Tibial nerve (tissue), 4 donors: ENCODE measurements around the gene ATXN3L. TPM values are rescaled to one million over a fixed set of nuclear protein-coding genes. Genes with fewer than 3 reads are reported as not detected.

ENCODE experiments used
- DNase-seq, 2 donors: peaks; one replicate each; pipeline ENCODE4 v3.0.0-alpha.2; 2019; ENCODE audit warnings: low spot score in 2 of 2
- H3K27ac ChIP-seq, 4 donors: fragments of 200-600 bp; sonication (generic) in 3 of 4; one replicate each; pipeline ENCODE4 v1.5.1; 2017 to 2019; ENCODE audit warnings: mild to moderate bottlenecking in 1 of 4
- H3K27me3 ChIP-seq, 2 donors: fragments of 200-600 bp; sonication (generic) in 1 of 2; one replicate each; pipeline versions ENCODE4 v1.5.1 to v1.6.0; 2017 to 2019
- H3K36me3 ChIP-seq, 3 donors: fragments of 200-600 bp; sonication (generic); one replicate each; pipeline ENCODE4 v1.5.1; 2018 to 2019
- H3K4me1 ChIP-seq, 4 donors: fragments of 200-600 bp; sonication (generic) in 3 of 4; one replicate each; pipeline ENCODE4 v1.5.1; 2017 to 2019
- H3K4me3 ChIP-seq, 4 donors: fragments of 200-600 bp; sonication (generic) in 3 of 4; one replicate each; pipeline ENCODE4 v1.5.1; 2017 to 2019; ENCODE audit warnings: mild to moderate bottlenecking in 1 of 4, moderate library complexity in 1 of 4
- H3K9me3 ChIP-seq, 4 donors: fragments of 200-600 bp; sonication (generic) in 3 of 4; one replicate each; pipeline ENCODE4 v1.5.1; 2017 to 2019
- CTCF ChIP-seq, 5 experiments: fragments of 200-600 bp in 3 of 5; fragments of 450-650 bp in 2 of 5; sonication (generic) in 3 of 5; IDR thresholded peaks; one replicate each; pipeline ENCODE4 v1.5.1; 2016 to 2019; ENCODE audit warnings: antibody characterized with exemption in 5 of 5, mild to moderate bottlenecking in 3 of 5, moderate library complexity in 2 of 5
- EP300 ChIP-seq, 2 donors: sonication (generic); formaldehyde crosslinking; IDR thresholded peaks; one replicate each; pipeline ENCODE4 v1.6.1; 2017; ENCODE audit warnings: antibody characterized with exemption in 2 of 2, mild to moderate bottlenecking in 1 of 2
- POLR2A ChIP-seq, 2 donors: fragments of 450-650 bp; IDR thresholded peaks; one replicate each; pipeline ENCODE4 v1.6.1; 2017; ENCODE audit warnings: antibody characterized with exemption in 2 of 2, mild to moderate bottlenecking in 2 of 2, moderate library complexity in 2 of 2
- WGBS, 2 donors: methylation state at CpG; one replicate each; pipeline ENCODE4 v1.1.5; 2018; 5-methylcytosine and 5-hydroxymethylcytosine counted together
- total RNA-seq, 4 donors: library from RNA; depleted of rRNA; stranded (reverse); fragments of >200 nt; gene quantifications; one replicate each; pipeline ENCODE4 v1.1.0, GENCODE V29; 2016

ATXN3L gene
- total RNA-seq, 4 donors from 2014 or later, result not detected

GRCh38 chrX:13287816-13288215, 32.0 kb downstream of the ATXN3L start:
- TF ChIP-seq EP300 (IDR thresholded peaks at IDR 0.05), result no peak
- TF ChIP-seq POLR2A (IDR thresholded peaks at IDR 0.05), result no peak
- TF ChIP-seq CTCF (IDR thresholded peaks at IDR 0.05), result no peak
- Histone ChIP-seq H3K9me3 (no peaks in the 10 kb centered on the region), H3K4me1 (no peaks in the 10 kb centered on the region), H3K27me3 (peaks cover 0 to 4% of the 10 kb centered on the region in 2 donors), H3K4me3 (no peak overlapping the region), H3K27ac (no peak overlapping the region), H3K36me3 (no peaks in the 10 kb centered on the region)
- no peak for DNase-seq
- 74 to 93% methylated on average over 2 of the region's 2 CpGs for WGBS, 2 donors

GRCh38 chrX:13285693-13286092, 34.2 kb downstream of the ATXN3L start:
- TF ChIP-seq CTCF (IDR thresholded peaks at IDR 0.05) (no peak), EP300 (IDR thresholded peaks at IDR 0.05) (no peak), POLR2A (IDR thresholded peaks at IDR 0.05) (no peak)
- WGBS, 2 donors, result 79 to 94% methylated on average over 2 to 7 of the region's 7 CpGs

GRCh38 chrX:13285229-13285628, 34.6 kb downstream of the ATXN3L start:
- H3K36me3 ChIP-seq, result no peaks in the 10 kb centered on the region
- DNase-seq, result no peak
- 82 to 92% methylated on average over 5 of the region's 5 CpGs for WGBS, 2 donors

More at GRCh38 chrX:13285693-13286092, 34.2 kb downstream of the ATXN3L start:
- DNase-seq, result no peak
- peaks cover 0 to 4% of the 10 kb centered on the region in 2 donors for H3K27me3 ChIP-seq
- H3K36me3 ChIP-seq, result no peaks in the 10 kb centered on the region
- no peaks in the 10 kb centered on the region for H3K4me1 ChIP-seq
- no peaks in the 10 kb centered on the region for H3K9me3 ChIP-seq
- H3K27ac ChIP-seq, result no peak overlapping the region
- H3K4me3 ChIP-seq, result no peak overlapping the region

DNA sequence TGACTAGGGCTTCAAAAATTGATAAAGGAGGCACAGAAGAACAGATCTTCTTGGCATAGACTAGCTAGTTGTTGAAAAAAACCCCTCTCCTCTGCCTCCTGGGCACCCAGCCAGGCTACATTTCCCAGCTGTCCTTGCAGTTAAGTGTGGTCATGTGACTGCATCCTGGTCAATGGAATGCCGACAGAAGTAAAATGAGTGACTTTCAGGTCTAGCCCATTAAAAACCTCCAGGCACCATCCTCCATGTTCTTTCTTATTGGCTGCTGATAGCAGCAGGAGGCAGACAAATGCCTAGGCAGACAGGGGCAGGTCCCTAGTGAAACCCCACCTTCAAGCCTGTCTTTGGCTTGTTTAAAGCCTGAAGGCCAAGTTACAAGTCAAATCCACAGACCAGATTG, 35.3 kb downstream of the ATXN3L start:
- H3K36me3 ChIP-seq, result no peaks in the 10 kb centered on the region
- H3K27me3 ChIP-seq, result peaks cover 0 to under 1% of the 10 kb centered on the region in 2 donors
- no peak overlapping the region for H3K4me3 ChIP-seq
- no peak for DNase-seq
- H3K27ac ChIP-seq, result no peak overlapping the region
- H3K4me1 ChIP-seq, result no peaks in the 10 kb centered on the region
- WGBS, 2 donors, result 75 to 83% methylated on average over 1 of the region's 1 CpG
- H3K9me3 ChIP-seq, result no peaks in the 10 kb centered on the region
- TF ChIP-seq POLR2A (IDR thresholded peaks at IDR 0.05) (no peak), EP300 (IDR thresholded peaks at IDR 0.05) (no peak), CTCF (IDR thresholded peaks at IDR 0.05) (no peak)

More at GRCh38 chrX:13285229-13285628, 34.6 kb downstream of the ATXN3L start:
- no peak overlapping the region for H3K4me3 ChIP-seq
- TF ChIP-seq EP300 (IDR thresholded peaks at IDR 0.05) (no peak), POLR2A (IDR thresholded peaks at IDR 0.05) (no peak), CTCF (IDR thresholded peaks at IDR 0.05) (no peak)
- H3K9me3 ChIP-seq, result no peaks in the 10 kb centered on the region
- no peaks in the 10 kb centered on the region for H3K4me1 ChIP-seq
- peaks cover 0 to 4% of the 10 kb centered on the region in 2 donors for H3K27me3 ChIP-seq
- H3K27ac ChIP-seq, result no peak overlapping the region

DNA sequence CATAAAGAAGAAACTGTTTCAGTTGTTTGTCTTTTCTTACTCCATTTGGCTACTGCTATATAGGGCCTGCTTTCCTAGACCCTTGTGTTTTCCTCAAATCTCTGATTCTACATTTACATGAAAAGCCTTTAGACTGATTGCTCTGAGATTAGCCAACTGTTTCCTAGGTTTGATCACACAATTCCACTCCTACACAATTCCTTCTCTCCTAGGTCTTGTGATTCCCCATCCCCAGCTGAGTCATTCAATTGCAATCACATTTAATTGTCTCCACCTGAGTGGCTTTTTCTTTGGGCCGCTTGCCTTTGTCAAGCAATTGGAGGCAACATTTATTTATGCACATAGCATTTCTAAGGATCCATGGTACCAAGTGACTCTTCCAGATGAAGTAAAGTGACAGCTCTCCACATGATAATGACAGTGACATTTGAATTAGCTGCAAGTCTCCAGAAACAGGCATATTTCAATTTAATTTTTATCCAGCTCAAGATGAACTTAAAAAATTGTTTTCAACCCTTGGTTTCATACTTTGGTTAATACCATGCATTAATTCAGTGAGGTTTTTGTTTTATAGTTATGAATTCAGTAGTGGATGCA, 35.8 kb downstream of the ATXN3L start:
- H3K4me3 ChIP-seq, result no peak overlapping the region
- no peak overlapping the region for H3K27ac ChIP-seq
- DNase-seq, result no peak
- 74 to 83% methylated on average over 1 of the region's 1 CpG for WGBS, 2 donors
- H3K9me3 ChIP-seq, result no peaks in the 10 kb centered on the region
- no peaks in the 10 kb centered on the region for H3K36me3 ChIP-seq
- H3K4me1 ChIP-seq, result no peaks in the 10 kb centered on the region
- TF ChIP-seq CTCF (IDR thresholded peaks at IDR 0.05) (no peak), EP300 (IDR thresholded peaks at IDR 0.05) (no peak), POLR2A (IDR thresholded peaks at IDR 0.05) (no peak)
- no peaks in the 10 kb centered on the region for H3K27me3 ChIP-seq
